Smooth muscle cell of the brain vasculature (primary cell): ENCODE measurements around the gene KCP.

Source experiments
- DNase-seq: peaks from one replicate; pipeline ENCODE4 v3.0.0-alpha.2; 2012; ENCODE audit warnings: low read depth, low spot score

Gene KCP

DNA sequence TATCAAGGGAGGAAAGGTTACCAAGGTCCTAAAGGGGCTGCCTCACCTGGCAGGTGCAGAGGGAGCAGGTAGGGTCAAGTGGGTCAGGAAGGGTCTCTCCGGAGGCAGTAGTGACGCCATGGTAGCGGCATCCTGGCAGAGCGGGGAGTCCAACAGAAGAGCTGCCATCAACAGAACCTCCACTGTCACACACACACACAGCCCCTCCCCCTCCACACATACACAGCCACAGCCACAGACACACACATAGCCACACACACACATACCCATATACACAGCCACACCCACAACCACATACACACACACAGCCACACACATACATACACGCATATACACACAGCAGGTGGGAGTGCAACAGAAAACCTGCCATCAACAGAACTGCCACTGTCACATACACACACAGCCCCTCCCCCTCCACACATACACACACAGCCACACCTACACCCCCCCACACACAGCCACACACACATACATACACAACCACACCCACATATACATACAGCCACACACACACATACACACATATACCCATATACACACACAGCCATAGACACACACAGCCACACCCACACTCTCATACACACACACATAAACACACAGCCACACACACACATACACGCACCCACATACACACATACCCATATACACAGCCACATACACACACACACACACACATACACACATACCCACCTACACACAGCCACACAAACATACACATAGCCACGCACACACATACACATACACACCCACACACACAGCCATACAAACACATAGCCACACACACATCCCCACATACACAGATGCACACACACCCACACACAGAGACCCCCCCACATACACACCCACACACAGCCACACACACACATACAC is 23.1 kb downstream of the KCP start:
- DNase-seq: no peak

- DNase-seq: no peak
Observed at GRCh38 chr7:128886391-128887168, 23.9 kb downstream of the KCP start.

DNA sequence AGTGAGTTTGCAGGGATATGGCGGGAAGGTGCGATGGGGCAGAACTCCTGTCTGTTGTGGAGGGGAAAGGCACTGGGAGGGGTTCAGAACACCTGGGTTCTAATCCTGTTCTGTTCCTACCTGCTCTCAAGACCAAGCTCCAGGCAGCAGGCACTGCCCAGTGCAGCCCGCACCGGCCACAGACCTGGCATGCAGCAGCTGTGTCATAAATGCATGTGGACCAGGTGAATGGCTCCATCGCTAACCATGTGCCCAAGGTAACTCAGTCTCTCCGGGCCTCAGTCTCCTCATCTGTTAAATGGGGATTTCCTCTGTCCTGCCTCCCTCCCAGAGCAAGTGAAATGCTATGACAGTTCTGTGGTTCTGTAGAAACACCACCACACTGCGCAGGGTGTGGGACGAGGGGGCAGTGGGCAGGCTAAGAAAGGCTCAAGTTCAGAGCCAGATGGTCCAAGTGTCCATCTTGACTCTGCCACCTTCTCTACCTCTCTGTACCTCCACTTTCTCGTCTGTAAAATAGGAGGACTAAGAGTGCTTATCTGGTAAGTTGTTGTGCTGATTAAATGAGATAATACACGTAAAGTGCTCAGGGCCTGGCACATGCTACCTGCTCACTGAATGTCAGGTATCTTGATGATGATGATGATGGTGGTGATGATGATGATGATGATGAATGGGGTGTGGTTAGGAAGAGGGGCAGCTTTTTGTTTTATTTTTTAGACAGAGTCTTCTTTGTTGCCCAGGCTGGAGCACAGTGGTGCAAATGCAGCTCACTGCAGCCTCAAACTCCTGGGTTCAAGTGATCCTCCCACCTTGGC is 24.9 kb downstream of the KCP start:
- DNase-seq: no peak

- no peak for DNase-seq
Observed at GRCh38 chr7:128884561-128885369, 25.7 kb downstream of the KCP start.

DNA sequence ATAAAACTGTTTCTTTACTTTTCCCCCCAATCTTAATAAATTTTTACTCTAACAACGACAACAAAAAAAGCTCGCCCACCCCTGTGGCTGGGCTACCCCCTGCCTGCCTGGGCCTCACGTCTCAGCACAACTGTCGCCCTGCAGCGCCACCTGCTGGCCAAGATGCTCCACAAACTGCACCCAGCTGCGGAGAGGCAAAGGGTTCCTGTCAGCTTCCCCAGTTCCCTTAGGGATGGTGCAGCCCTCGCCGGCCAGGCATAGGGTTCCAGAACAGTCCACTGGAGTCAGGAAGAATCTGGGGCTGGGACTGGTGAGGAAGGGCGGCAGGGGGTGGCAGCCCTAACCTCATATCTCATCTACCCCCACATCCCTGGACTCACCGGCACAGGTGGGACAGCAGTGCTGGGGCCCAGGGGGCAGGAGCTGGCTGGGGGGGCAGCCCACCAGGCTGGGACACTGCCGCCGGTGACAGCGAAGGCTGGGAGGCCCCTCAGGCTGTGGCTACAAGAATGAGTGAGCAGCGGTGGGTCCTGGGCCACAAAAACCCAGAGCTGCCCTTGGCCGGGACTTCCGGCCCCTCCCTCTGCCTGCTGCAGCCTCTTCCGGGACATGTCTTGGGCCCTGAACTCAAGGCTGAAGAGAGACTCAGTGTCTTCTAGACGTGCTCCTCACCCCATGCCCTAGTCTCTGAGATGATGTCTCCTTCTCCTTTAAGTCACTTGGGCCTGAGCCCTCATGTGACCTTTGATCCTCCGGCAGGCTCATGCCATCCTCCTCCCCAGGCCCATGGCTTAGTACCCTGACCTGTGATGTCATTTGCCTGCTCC is 26.7 kb downstream of the KCP start:
- DNase-seq: peak; percentile 35

DNA sequence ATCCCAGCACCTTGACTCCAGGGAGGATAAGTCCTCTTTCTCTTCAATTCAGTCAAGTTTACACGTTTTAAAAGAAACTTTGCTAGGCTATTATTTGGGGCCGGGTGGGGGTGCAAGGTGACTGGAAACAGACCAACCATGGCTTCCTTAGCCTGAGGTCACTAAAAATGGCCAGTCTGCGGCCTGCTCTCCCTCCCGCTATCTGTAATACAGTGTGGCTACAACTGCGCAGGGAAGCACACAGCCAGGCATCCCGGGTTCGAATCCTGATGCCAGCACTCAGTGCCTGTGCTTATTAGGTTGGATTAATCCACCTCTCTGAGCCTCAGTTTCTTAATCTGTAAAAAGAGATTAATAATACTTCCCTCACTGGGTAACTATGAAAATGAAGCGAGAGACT is 28.4 kb downstream of the KCP start:
- DNase-seq: no peak

GRCh38 chr7:128881458-128882125 is 28.9 kb downstream of the KCP start:
- DNase-seq: no peak

- DNase-seq: no peak
Observed at GRCh38 chr7:128880791-128881457, 29.6 kb downstream of the KCP start.

DNA sequence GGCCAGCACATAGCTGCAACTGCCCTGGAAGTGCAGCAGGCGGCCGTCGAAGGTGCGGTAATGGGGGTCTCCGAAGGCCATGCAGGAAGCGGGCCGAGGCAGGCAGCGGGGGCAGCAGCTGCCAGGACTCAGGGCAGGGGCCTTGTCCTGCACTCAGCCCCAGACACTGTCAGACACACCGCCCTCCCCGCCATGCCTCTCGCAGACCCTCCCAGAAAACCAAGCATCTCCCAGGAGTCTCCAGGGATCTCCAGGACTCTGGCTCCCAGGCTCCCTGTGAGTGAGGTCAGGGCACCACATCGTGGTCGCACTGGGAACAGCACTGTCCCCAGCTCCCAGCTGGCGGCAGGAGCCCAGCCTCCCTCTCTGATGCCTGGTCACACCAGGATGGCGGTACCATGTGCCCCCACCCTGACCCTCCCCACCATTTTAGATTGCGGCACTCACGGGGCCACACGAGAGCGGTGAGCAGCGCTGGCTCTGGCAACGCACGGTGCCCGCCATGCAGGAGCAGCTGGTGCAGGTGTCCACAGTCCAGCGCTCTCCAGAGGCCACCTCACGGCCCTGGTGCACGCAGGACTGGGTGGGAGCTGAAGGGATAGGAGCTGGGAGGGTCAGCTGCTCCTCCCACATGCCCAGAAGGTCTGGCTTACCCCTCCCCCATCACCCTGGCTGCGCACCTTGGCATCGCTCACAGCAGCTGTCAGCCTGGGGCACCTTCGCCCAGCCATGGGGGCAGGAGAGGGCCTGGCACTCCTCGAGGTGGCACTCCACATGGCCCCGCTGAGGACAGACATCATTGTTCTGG is 30.4 kb downstream of the KCP start:
- peak; percentile 35 for DNase-seq

- no peak for DNase-seq
Observed at GRCh38 chr7:128879461-128879938, 31.0 kb downstream of the KCP start.

GRCh38 chr7:128878226-128879105 is 32.0 kb downstream of the KCP start:
- no peak for DNase-seq

DNA sequence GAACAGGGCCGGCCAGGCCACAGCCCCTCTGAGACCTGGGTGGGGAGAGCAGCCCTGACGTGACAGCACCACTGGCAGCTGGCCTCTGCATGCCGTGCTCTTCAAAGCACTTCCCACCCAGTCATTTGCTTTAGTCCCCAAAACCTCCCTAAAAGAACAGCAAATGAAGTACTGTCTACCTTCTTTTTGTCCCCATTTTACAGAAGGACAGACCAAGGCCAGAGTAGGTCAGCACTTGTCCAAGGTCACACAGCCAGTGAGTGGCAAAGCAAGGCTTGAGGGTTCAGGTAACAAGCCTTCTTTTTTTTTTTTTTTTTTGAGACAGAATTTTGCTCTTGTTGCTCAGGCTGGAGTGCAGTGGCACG is 32.8 kb downstream of the KCP start:
- DNase-seq: no peak

DNA sequence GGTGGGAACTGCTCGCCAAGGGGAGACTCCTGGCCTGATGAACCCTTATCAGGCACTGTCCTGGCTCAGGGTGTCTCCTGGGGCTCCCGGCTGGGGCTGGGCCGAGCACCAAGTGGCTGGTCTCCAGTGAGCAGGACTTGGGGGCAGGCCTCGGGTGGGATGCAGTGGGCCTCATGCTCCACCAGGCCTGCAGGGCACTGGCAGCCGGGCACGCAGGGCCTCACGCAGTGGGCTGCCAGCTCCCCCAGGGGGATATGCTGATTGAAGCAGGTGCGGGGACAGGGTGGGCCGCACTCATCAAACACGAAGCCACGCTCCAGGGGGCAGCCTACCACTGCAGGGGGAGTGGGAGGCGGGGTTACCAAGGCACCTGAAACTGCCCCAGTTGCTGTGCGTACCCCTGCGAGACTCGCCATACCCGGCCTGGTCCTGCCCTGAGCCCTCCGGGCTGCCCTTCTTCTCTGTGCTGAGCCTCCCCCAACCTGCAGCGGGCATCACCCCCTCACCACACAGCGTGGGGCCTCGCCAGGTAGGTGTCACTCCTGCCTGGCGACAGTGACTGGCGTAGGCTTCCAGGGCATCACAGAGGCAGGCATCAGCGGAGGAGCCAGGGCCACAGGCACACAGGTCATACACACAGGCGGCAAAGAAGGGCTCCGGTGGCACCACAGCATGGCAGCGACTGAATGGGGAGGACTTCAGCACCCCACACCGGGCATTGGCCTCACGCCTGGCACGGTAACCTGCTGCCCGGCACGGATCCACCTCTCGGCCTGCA is 33.3 kb downstream of the KCP start:
- no peak for DNase-seq

DNA sequence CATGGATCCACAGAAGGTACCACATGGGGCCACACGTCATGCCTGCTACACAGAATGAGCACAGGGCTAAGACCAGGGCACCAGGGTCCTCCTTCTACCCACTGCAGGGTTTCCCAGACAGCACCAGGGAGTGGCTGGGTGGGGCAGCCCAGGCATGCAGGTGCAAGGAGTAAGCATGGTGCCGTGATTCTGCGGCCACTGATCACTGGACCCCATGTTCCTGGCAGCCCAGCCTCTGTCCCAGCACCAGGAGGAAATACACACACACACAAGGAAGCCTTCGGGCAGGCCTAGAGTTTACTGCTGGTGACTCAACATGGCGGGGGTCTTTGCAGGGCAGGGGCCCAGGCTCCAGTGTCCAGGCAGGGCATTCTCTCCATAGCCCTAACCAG is 33.9 kb downstream of the KCP start:
- DNase-seq: no peak

- DNase-seq: no peak
Observed at GRCh38 chr7:128876127-128876526, 34.4 kb downstream of the KCP start.

DNA sequence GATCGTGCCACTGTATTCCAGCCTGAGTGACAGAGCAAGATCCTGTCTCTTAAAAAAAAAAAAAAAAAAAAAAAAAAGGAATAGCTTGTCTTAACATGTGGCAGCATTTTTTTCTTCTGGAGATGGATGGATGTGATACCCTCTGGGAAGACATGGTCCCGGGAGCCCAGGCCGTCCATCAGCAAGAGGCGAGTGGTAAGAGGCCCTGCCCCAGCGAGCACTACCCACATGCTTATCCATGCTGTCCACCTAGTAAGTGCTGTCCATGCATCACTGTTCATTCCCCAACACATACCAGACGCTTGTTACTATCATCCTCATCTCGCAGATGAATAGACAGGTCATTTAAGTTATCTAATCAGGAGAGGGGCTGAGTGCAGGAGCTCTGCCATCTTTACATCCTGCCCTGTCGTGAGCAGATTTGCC is 35.0 kb downstream of the KCP start:
- no peak for DNase-seq
